T-helper 17 cell (primary cell): ENCODE measurements around the gene FGF14. TPM values are rescaled to one million over a fixed set of nuclear protein-coding genes. Genes with fewer than 3 reads are reported as not detected.

ENCODE experiments used
- ATAC-seq: fragments of 150-1000 bp; cut with Tn5 transposase; 2 replicates; pipeline ENCODE4 v1.10.0; 2021; ENCODE audit warnings: mild to moderate bottlenecking, moderate library complexity
- DNase-seq, 3 donors: peaks; one replicate each; pipeline versions ENCODE4 v3.0.0 to v3.0.0-alpha.2; 2020 to 2021
- H3K9me3 ChIP-seq: one replicate; pipeline ENCODE4 v1.7.0; 2013; ENCODE audit warnings: low read length, mild to moderate bottlenecking; ENCODE audit not compliant: control insufficient read depth, poor library complexity, severe bottlenecking
- H3K27ac Mint-ChIP-seq: one replicate; pipeline ENCODE4 v1.8.0; 2022; ENCODE audit warnings: mild to moderate bottlenecking, moderate library complexity, mixed read lengths
- H3K27me3 Mint-ChIP-seq: one replicate; pipeline ENCODE4 v1.8.0; 2022; ENCODE audit warnings: mixed read lengths
- H3K36me3 Mint-ChIP-seq: one replicate; pipeline ENCODE4 v1.8.0; 2022; ENCODE audit warnings: low read depth, mixed read lengths
- H3K4me1 Mint-ChIP-seq: one replicate; pipeline ENCODE4 v1.8.0; 2022; ENCODE audit warnings: mild to moderate bottlenecking, mixed read lengths
- H3K4me3 Mint-ChIP-seq: one replicate; pipeline ENCODE4 v1.8.0; 2022; ENCODE audit warnings: mild to moderate bottlenecking, moderate library complexity, mixed read lengths
- total RNA-seq, 4 donors: library from RNA in 2 of 4; stranded (reverse) in 2 of 4; gene quantifications; one replicate each; pipeline ENCODE4 v1.2.3 and lab custom pipeline; 2022 to 2026

Gene FGF14
- total RNA-seq, 2 donors from 2014 or later, result not detected

DNA sequence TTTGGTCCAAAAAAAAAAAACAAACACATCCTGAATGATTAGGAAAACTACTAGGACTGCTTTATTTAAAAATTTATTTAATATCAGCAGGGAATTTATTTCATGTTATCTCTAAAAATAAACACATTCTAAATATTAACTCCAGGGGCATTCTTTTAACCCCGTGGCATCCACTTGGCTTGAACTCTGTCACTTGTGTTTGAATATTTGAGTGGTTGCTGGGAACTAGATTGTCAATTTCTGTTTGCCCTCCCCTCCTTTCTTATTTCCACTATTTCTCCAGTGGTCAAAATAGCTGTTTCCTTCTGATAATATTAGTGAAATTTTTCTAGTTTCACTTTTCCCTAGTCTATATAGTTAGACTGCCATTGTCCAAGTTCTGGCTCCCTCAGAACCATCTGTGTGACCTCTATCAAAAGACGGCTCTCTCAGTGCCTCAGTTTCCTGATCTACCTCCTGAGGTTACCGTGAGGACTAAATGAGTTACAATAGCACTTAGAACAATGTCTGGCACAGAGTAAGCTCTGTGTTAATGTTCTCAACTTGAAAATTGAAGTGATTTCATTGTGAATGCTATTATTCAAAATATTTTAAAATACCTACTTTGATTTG is 107.3 kb downstream of the FGF14 start:
- H3K36me3 Mint-ChIP-seq, result no peaks in the 10 kb centered on the region
- no peak for ATAC-seq
- peaks cover 33% of the 10 kb centered on the region for H3K27me3 Mint-ChIP-seq
- no peaks in the 10 kb centered on the region for H3K4me1 Mint-ChIP-seq
- no peak overlapping the region for H3K27ac Mint-ChIP-seq
- DNase-seq, result no peak
- H3K4me3 Mint-ChIP-seq, result no peak overlapping the region
- no peaks in the 10 kb centered on the region for H3K9me3 ChIP-seq

DNA sequence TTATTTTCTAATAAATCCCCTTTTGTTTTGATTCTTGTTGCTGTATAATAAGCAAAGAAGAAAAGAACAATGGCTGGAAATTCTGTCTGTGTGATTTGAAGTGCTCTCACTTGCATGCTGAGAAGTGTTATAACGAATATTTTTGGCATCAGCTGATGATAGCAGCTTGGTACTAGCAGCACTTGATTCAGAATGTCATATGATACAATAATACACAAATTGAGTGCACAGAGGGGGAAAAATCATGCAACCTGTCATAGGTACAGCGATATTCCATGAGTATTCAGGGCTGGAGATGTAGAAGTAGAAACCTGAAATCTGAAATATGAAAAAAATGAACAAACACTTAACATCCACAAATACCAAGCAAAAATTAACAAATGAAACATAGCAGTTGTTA is 108.1 kb downstream of the FGF14 start:
- ATAC-seq (no peak), DNase-seq (no peak)
- no peaks in the 10 kb centered on the region for H3K9me3 ChIP-seq
- Mint-ChIP-seq H3K27me3 (peaks cover 33% of the 10 kb centered on the region), H3K4me3 (no peak overlapping the region), H3K27ac (no peak overlapping the region), H3K36me3 (no peaks in the 10 kb centered on the region), H3K4me1 (no peaks in the 10 kb centered on the region)

DNA sequence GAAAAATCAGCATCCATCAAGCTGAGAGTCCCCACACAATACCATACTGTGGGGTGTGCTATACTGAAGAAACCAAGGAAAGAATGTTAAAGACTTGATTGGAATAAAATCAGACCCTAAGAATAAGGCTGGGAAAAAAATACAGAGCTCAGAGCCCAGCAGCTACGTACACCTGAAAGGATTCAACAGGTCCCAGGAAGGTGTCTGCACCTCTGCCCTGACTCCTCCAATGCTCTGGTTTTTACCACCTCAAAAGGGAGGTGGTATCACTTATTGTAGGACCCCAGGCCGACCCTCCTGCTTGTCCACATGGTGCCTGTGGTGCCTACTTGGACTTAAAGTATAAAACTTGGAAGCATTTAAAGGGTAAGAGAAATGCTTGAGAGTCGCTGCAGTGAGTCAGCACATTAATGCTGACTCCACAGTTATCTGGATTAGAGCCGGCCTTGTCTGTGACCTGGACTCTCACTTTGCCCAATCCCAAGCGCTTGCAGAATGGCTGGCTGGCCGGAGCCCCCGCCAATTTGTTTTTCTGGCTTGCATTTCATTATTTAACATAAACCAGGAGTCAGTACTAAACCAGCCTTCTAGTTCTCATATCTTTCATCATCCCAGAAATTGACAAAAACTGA is 110.1 kb downstream of the FGF14 start:
- Mint-ChIP-seq H3K4me3 (no peak overlapping the region), H3K27ac (no peak overlapping the region), H3K27me3 (peaks cover 38% of the 10 kb centered on the region), H3K4me1 (no peaks in the 10 kb centered on the region), H3K36me3 (no peaks in the 10 kb centered on the region)
- H3K9me3 ChIP-seq, result no peaks in the 10 kb centered on the region
- no peak for DNase-seq
- no peak for ATAC-seq

DNA sequence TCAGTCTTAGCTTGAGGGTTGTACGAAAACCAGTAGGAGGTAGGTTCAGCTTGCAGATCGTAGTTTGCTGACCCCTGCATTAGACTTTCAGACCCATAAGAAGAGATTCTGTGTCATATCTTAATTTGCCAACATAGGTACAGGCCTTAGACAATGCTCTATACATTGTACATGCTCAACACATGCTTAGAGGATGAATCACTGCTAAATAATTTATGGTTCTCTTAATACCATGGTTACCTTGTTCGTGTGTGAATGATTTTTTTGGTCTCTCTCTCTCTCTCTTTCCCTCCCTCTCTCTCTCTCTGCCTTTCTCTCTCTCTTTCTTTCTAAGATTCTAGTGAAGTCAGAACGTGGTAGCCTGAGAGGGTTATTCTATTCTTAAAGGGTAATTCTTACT is 112.2 kb downstream of the FGF14 start:
- no peak for ATAC-seq
- no peak for DNase-seq
- no peak overlapping the region for H3K4me3 Mint-ChIP-seq
- no peaks in the 10 kb centered on the region for H3K9me3 ChIP-seq
- peaks cover 21% of the 10 kb centered on the region for H3K27me3 Mint-ChIP-seq
- H3K4me1 Mint-ChIP-seq, result no peaks in the 10 kb centered on the region
- no peaks in the 10 kb centered on the region for H3K36me3 Mint-ChIP-seq
- no peak overlapping the region for H3K27ac Mint-ChIP-seq

DNA sequence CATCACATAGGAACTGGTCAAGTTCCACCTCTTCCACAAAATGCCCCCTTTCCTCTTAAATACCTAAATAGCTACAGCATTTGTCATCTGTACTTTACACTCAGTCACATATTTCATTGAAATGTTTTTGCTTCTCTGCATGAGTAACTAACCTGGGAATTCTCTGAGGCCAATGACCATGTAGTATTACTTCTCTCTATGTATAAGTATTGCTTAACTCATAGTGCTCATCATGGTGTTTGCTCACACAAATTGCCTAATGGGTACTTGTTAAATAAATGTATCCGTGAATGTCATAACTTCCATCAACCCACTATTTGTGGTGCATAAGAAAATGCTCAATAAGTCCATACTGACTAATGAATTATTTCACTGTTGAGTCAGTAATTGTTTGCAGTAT is 115.5 kb downstream of the FGF14 start:
- ATAC-seq, result no peak
- H3K4me1 Mint-ChIP-seq, result no peaks in the 10 kb centered on the region
- H3K9me3 ChIP-seq, result no peaks in the 10 kb centered on the region
- DNase-seq, result no peak
- H3K4me3 Mint-ChIP-seq, result no peak overlapping the region
- H3K27me3 Mint-ChIP-seq, result peaks cover 19% of the 10 kb centered on the region
- no peaks in the 10 kb centered on the region for H3K36me3 Mint-ChIP-seq
- no peak overlapping the region for H3K27ac Mint-ChIP-seq

DNA sequence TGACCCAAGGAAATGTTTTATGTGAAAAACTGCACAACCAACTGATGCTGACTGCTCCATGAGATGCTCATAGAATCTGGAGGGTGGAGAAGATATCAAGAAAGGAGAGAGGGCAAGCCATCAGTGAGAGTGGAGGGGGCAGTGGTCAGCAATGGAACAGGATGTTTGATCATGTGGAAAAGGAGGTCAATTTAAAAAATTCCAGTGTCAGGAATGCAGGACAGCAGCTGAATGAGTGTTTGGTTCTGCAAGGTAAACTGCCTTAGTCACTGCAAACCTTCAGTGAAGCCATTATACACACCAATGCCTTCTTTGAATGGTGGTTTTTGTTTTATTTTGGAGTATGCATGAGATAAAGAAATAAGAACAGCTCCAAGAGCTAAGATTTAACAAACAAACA is 121.5 kb downstream of the FGF14 start:
- H3K27ac Mint-ChIP-seq, result no peak overlapping the region
- DNase-seq, result no peak

DNA sequence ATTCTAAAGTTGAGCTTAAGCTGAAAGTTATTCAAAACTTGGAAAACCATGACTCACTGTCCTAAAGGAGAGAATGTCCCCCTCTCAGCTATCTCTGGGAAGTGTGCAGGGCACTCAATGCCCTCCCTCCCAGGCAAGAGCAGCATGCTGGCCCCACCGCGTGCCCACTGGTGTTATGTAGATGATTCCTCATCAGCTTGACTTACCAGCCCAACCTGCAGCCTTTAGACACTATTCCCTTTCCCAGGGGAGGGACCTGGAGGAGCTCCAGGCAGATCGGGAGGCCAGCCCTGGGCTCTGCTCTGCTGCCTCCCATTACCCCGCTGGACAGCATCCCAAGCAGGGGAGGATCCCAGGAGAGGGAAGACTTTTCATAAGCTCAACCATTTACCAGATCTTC is 124.6 kb downstream of the FGF14 start:
- ATAC-seq, result no peak
- Mint-ChIP-seq H3K36me3 (no peaks in the 10 kb centered on the region), H3K27me3 (peaks cover 37% of the 10 kb centered on the region), H3K4me1 (no peaks in the 10 kb centered on the region), H3K4me3 (no peak overlapping the region), H3K27ac (no peak overlapping the region)
- no peaks in the 10 kb centered on the region for H3K9me3 ChIP-seq
- DNase-seq, result no peak

More for the DNA sequence above, 121.5 kb downstream of the FGF14 start:
- Mint-ChIP-seq H3K36me3 (no peaks in the 10 kb centered on the region), H3K4me3 (no peak overlapping the region), H3K4me1 (no peaks in the 10 kb centered on the region), H3K27me3 (peaks cover 29% of the 10 kb centered on the region)
- no peak for ATAC-seq
- no peaks in the 10 kb centered on the region for H3K9me3 ChIP-seq

DNA sequence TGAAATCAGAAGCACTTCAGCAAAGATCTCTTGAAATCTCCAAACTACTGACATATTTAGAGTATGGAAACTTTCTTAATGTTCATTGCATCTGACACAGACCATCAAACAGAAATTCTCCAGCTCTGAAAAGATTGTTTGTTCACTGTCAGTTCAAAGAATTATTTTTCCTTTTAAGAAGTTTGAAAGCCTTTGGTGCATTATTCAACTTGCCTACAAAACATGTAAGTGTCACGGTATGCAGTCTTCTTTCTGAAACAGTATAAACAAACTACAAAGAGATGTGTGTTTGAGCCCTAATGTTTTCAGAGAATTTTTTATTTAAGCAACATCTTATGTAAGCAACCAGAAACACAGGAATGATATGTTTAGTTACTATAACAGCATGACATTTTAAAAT is 125.4 kb downstream of the FGF14 start:
- Mint-ChIP-seq H3K4me3 (no peak overlapping the region), H3K27ac (no peak overlapping the region), H3K36me3 (no peaks in the 10 kb centered on the region), H3K27me3 (peaks cover 37% of the 10 kb centered on the region), H3K4me1 (no peaks in the 10 kb centered on the region)
- ATAC-seq (no peak), DNase-seq (no peak)
- no peaks in the 10 kb centered on the region for H3K9me3 ChIP-seq

DNA sequence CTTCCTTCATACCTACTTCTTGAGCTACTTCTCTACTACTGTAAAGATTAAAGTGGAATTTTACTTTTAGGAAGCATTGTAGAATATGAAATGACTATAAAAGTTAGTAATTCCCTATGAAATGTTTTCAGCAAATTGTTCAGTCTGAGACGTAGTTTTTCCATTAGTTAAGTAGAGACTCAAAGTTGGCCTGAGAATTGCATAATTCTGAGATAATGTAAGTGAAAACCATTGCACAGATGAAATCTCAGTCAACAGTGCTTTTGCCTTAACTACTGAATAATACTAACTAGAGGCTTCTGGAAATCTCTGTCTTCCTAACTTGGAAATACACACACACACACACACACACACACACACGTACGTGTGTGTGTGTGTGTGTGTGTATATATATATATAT is 125.9 kb downstream of the FGF14 start:
- Mint-ChIP-seq H3K4me1 (no peaks in the 10 kb centered on the region), H3K27me3 (peaks cover 40% of the 10 kb centered on the region), H3K4me3 (no peak overlapping the region), H3K36me3 (no peaks in the 10 kb centered on the region), H3K27ac (no peak overlapping the region)
- ATAC-seq (no peak), DNase-seq (no peak)
- no peaks in the 10 kb centered on the region for H3K9me3 ChIP-seq

DNA sequence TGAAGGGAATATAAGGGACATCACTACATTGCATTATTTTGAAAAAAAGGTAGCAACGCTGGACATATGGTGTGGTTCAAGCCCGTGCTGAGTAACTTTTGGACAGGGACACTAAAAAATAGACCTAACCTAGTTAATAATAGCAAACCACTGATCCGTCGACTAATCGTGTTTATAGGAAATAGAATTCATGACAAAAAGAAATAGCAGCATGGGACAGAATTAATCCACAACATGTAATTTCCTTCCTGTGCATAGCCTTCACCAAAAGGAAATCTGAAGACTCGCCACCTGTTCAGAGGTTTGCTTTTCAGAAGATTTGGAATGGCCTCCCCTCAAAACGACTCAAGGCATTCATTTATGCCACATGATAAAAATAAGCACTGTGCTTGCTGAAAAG is 128.7 kb downstream of the FGF14 start:
- no peaks in the 10 kb centered on the region for H3K9me3 ChIP-seq
- peaks cover 31% of the 10 kb centered on the region for H3K27me3 Mint-ChIP-seq
- no peaks in the 10 kb centered on the region for H3K4me1 Mint-ChIP-seq
- no peaks in the 10 kb centered on the region for H3K36me3 Mint-ChIP-seq
- H3K27ac Mint-ChIP-seq, result no peak overlapping the region
- no peak overlapping the region for H3K4me3 Mint-ChIP-seq
- DNase-seq (no peak), ATAC-seq (no peak)

DNA sequence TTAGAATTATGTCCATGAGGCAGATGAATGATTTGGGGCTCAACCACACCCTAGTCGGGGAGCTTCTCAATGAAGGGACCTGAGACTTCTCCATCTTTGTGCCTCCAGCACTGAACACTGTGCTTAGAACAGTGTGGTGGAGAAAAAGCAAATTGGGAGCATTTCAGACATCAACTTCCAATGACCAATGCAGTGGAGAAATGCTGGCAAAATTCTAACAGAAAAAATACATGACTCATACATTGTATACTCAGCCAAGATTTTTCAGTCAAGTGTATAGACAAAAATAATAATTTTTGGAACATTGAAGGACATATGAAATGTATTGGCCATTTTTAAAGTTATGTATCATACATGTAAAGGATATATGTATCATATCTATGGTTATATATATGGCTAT is 134.7 kb downstream of the FGF14 start:
- H3K27me3 Mint-ChIP-seq, result peaks cover 23% of the 10 kb centered on the region
- H3K4me3 Mint-ChIP-seq, result no peak overlapping the region
- H3K9me3 ChIP-seq, result no peaks in the 10 kb centered on the region
- no peaks in the 10 kb centered on the region for H3K4me1 Mint-ChIP-seq
- ATAC-seq (no peak), DNase-seq (no peak)
- H3K36me3 Mint-ChIP-seq, result no peaks in the 10 kb centered on the region
- H3K27ac Mint-ChIP-seq, result no peak overlapping the region

DNA sequence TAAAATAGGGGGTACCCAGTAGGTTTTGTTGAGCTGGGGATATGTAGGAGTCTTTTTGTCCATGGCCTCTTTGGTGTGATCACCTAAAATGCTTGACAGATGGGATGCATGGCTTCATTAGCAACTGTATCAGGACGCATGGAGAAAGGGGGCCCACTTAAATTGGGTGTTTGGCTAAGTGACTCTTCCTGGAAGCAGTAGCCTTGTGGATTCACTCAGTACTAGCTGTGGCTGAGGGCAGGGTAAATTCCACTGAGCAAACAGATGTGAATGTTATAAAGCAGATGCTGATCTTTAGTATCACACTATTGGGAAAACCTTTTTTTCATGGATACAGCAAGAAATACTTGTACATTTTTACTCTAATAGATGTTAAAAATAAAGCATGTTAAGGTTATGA is 140.0 kb downstream of the FGF14 start:
- H3K4me1 Mint-ChIP-seq, result no peaks in the 10 kb centered on the region
- peaks cover 25% of the 10 kb centered on the region for H3K27me3 Mint-ChIP-seq
- H3K4me3 Mint-ChIP-seq, result no peak overlapping the region
- H3K36me3 Mint-ChIP-seq, result peaks cover 2% of the 10 kb centered on the region
- DNase-seq (no peak), ATAC-seq (no peak)
- no peak overlapping the region for H3K27ac Mint-ChIP-seq
- H3K9me3 ChIP-seq, result no peaks in the 10 kb centered on the region

DNA sequence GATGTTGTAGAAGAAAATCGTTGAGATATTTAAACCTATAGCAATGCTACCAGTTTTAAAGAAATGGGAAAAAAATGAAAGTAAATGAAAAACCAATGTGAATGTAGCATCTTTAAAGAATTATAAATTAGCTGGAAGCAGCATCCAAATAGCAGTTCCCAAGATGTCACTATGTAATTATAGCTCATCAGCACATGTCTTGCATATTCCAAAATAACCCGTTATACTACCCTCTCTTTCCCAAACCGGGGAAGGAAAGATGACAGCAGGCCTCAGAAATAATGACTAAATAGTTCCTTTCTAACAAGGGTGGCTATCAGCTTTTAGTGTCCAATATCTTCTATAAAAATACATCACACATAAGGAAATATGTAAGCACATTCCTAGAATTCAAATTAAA is 140.5 kb downstream of the FGF14 start:
- no peaks in the 10 kb centered on the region for H3K4me1 Mint-ChIP-seq
- DNase-seq (no peak), ATAC-seq (no peak)
- H3K27ac Mint-ChIP-seq, result no peak overlapping the region
- H3K27me3 Mint-ChIP-seq, result peaks cover 21% of the 10 kb centered on the region
- H3K36me3 Mint-ChIP-seq, result peaks cover 2% of the 10 kb centered on the region
- H3K9me3 ChIP-seq, result no peaks in the 10 kb centered on the region
- no peak overlapping the region for H3K4me3 Mint-ChIP-seq

DNA sequence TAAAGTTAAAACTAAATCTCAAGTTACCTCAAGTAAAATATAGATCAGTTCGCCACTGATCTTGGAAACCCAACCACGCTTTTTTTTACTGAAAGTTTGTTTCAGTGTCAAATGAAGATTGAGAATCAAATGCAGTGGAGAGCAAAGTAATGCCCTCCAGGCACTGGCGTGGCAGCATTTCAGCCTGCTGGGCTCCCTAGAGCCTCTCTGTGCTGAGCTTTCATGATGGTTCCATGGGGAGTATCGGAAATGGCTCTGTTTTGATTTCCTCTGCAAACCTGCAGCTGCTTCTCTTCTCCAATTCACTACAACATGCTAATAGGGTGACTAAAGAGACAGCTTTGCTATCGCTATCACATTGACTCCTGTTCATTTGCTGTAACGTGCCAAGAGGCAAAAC is 141.6 kb downstream of the FGF14 start:
- H3K27me3 Mint-ChIP-seq, result peaks cover 17% of the 10 kb centered on the region
- no peak for DNase-seq
- H3K4me1 Mint-ChIP-seq, result no peaks in the 10 kb centered on the region
- H3K9me3 ChIP-seq, result no peaks in the 10 kb centered on the region
- H3K27ac Mint-ChIP-seq, result no peak overlapping the region
- ATAC-seq, result no peak
- no peak overlapping the region for H3K4me3 Mint-ChIP-seq
- H3K36me3 Mint-ChIP-seq, result peaks cover 2% of the 10 kb centered on the region
